GM18873 (cell line): ENCODE measurements around the gene GSE1.

Experiments
- ATAC-seq: cut with Tn5 transposase; IDR thresholded peaks from one replicate; pipeline ENCODE4 v1.9.1; 2021; ENCODE audit warnings: mild to moderate bottlenecking, moderate library complexity, moderate number of reproducible peaks; ENCODE audit not compliant: unreplicated experiment, low FRiP score

GSE1 gene

GRCh38 chr16:85667841-85668413 lies 54.8 kb downstream of the GSE1 start:
- ATAC-seq = no peak

- no peak for ATAC-seq
Observed at GRCh38 chr16:85668676-85669424, 55.7 kb downstream of the GSE1 start.

- ATAC-seq = no peak
Observed at GRCh38 chr16:85670840-85671239, 57.7 kb downstream of the GSE1 start.

- ATAC-seq = no peak
Observed at GRCh38 chr16:85673529-85674417, 60.7 kb downstream of the GSE1 start.

GRCh38 chr16:85674418-85674755 lies 61.3 kb downstream of the GSE1 start:
- no peak for ATAC-seq

GRCh38 chr16:85674828-85675227 lies 61.7 kb downstream of the GSE1 start:
- no peak for ATAC-seq

GRCh38 chr16:85675251-85675874 lies 62.2 kb downstream of the GSE1 start:
- no peak for ATAC-seq

GRCh38 chr16:85676466-85676865 lies 63.3 kb downstream of the GSE1 start:
- no peak for ATAC-seq

GRCh38 chr16:85677383-85677967 lies 64.4 kb downstream of the GSE1 start:
- ATAC-seq = no peak

- ATAC-seq = no peak
Observed at GRCh38 chr16:85678016-85678415, 64.9 kb downstream of the GSE1 start.

GRCh38 chr16:85678821-85679220 lies 65.7 kb downstream of the GSE1 start:
- no peak for ATAC-seq

GRCh38 chr16:85679870-85680269 lies 66.7 kb downstream of the GSE1 start:
- no peak for ATAC-seq

- no peak for ATAC-seq
Observed at GRCh38 chr16:85680352-85680944, 67.3 kb downstream of the GSE1 start.

- no peak for ATAC-seq
Observed at GRCh38 chr16:85681255-85681654, 68.1 kb downstream of the GSE1 start.

GRCh38 chr16:85682516-85682915 lies 69.4 kb downstream of the GSE1 start:
- ATAC-seq = no peak

GRCh38 chr16:85683363-85683762 lies 70.2 kb downstream of the GSE1 start:
- no peak for ATAC-seq

- no peak for ATAC-seq
Observed at GRCh38 chr16:85685251-85685650, 72.1 kb downstream of the GSE1 start.

- no peak for ATAC-seq
Observed at GRCh38 chr16:85686912-85687591, 73.9 kb downstream of the GSE1 start.

- ATAC-seq = no peak
Observed at GRCh38 chr16:85687651-85688471, 74.7 kb downstream of the GSE1 start.
